GM18499 (cell line): Measurements from ENCODE around the gene RPL23.

Source experiments
- ATAC-seq: cut with Tn5 transposase; IDR thresholded peaks from one replicate; pipeline ENCODE4 v1.9.1; 2021; ENCODE audit warnings: moderate number of reproducible peaks; ENCODE audit not compliant: insufficient read depth, unreplicated experiment

RPL23 gene

GRCh38 chr17:38800237-38800760, 53.2 kb downstream of the RPL23 start:
- no peak for ATAC-seq

- ATAC-seq: peak; percentile 62
Observed at GRCh38 chr17:38799501-38800236, 53.9 kb downstream of the RPL23 start, which contains the start of gene PIP4K2B. PIP4K2B (minus strand) TSS chr17:38799556; CDS start chr17:38799424, 132 bp downstream.

GRCh38 chr17:38798614-38799500, 54.7 kb downstream of the RPL23 start:
- ATAC-seq: peak; percentile 11
